Measurements from ENCODE around the gene GPR35.

The GPR35 gene

DNA sequence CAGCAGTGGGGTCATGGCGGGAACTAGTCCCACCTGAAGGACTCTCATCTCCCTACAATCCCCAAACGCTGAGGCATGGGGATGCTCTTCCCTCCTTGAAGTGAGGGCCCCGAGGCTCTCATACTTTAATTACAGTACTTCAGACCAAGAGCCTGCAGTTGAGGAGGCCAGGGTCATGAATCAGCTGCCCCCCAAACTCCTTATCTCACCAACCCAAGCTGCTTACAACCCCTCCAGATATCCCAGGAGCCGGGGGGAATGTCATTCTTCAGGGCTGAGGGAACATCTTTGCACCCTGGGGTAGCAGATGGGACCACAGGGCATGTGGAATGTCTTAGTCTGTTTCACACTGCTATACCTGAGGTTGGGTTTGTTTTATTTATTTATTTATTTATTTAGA is 41.5 kb upstream of the GPR35 start:
- TF ChIP-seq, protein P1, sequence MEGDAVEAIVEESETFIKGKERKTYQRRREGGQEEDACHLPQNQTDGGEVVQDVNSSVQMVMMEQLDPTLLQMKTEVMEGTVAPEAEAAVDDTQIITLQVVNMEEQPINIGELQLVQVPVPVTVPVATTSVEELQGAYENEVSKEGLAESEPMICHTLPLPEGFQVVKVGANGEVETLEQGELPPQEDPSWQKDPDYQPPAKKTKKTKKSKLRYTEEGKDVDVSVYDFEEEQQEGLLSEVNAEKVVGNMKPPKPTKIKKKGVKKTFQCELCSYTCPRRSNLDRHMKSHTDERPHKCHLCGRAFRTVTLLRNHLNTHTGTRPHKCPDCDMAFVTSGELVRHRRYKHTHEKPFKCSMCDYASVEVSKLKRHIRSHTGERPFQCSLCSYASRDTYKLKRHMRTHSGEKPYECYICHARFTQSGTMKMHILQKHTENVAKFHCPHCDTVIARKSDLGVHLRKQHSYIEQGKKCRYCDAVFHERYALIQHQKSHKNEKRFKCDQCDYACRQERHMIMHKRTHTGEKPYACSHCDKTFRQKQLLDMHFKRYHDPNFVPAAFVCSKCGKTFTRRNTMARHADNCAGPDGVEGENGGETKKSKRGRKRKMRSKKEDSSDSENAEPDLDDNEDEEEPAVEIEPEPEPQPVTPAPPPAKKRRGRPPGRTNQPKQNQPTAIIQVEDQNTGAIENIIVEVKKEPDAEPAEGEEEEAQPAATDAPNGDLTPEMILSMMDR (IDR thresholded peaks at IDR 0.05; ENCODE audit: low read depth, low read length), result no peak
- Histone ChIP-seq H3K9me3 (ENCODE audit: severe bottlenecking) (no peaks in the 10 kb centered on the region), H3K4me3 (ENCODE audit: low read depth, low read length) (no peak overlapping the region), H3K27me3 (ENCODE audit: insufficient read depth, low read depth, severe bottlenecking) (no peaks in the 10 kb centered on the region), H3K36me3 (peaks cover 8% of the 10 kb centered on the region), H3K27ac (peak overlapping the region; percentile 98)
- no peak for DNase-seq

DNA sequence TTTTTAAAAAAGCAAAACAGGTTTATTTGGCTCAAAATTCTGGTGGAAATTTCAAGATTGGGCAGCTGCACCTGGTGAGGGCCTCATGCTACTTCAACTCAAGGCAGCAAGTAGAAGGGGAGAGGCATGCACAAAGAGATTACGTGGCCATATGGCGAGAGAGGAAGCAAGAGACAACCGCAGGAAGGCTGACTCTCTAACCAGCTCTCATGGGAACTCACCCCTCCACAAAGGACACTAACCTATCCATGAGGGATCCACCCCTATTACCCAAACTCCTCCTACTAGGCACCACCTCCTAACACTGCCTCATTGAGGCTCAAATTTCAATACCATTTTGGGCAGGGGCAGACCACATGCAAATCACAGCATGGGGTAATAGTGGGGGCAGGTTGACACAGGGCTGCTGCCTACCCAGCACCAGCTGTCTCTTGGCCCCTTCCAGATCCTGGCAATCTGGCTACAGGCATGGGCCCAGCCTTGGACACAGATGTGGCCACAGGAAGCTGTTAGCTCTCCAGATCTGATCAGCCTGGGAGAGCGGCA is 40.7 kb upstream of the GPR35 start:
- Histone ChIP-seq H3K36me3 (peaks cover 12% of the 10 kb centered on the region), H3K27me3 (ENCODE audit: insufficient read depth, low read depth, severe bottlenecking) (no peaks in the 10 kb centered on the region), H3K27ac (peak overlapping the region; percentile 98), H3K9me3 (ENCODE audit: severe bottlenecking) (no peaks in the 10 kb centered on the region), H3K4me3 (ENCODE audit: low read depth, low read length) (peak overlapping the region; percentile 89; the same call in 1 of the 2 replicates)
- DNase-seq, result peak; percentile 75
- TF ChIP-seq, protein P1 (IDR thresholded peaks at IDR 0.05; ENCODE audit: low read depth, low read length), result no peak

DNA sequence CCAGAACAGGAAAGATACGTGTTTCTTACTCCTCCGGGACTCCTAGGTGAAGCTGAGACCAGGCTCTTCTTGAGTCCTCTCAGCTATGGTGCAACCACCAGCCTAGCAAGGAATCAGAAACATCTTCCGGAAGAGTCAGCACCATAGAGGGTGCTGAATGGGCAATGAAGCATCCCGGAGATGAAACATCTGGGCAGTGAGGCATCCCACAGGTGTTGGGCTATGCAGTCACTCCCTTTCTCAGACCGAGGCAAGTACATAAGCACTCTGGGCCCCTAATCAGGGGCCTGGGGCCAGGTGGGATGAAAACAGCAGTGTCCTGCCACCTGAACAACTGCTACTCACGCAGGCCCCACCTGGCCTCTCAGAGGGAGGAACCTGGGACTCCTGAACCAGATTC is 40.2 kb upstream of the GPR35 start:
- Histone ChIP-seq H3K27ac (peak overlapping the region; percentile 98), H3K4me3 (ENCODE audit: low read depth, low read length) (peak overlapping the region; percentile 89)
- TF ChIP-seq, protein P1 (IDR thresholded peaks at IDR 0.05; ENCODE audit: low read depth, low read length), result no peak

DNA sequence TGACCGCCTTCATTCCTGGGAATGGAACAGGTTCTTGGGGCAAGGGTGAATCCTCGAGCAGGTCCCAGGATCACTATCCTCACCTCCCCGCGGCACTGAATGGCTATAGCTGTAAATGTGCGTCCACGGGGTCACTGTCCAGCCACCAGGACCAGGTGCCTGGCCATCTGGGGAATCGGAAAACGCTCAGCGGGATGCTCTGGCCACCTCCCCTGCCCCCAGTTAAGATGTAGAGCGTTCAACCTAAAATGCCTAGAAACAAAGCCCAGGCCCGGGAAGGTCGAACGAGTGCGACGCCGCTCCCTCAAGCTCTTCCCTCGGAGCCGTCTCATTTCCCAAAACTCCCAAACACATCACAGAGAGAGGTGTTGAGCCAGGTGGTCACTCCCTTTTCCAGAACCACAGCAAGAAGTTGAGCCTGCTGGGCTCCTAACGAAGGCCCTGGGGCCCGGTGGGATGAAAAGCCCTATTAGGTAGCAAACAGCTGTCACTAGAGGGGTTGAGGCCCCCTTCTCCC is 39.5 kb upstream of the GPR35 start:
- no peaks in the 10 kb centered on the region for H3K27me3 ChIP-seq (ENCODE audit: insufficient read depth, low read depth, severe bottlenecking)
- H3K27ac ChIP-seq, result peak overlapping the region; percentile 98
- H3K36me3 ChIP-seq, result peaks cover 19% of the 10 kb centered on the region
- TF ChIP-seq, protein P1 (IDR thresholded peaks at IDR 0.05; ENCODE audit: low read depth, low read length), result no peak
- no peaks in the 10 kb centered on the region for H3K9me3 ChIP-seq (ENCODE audit: severe bottlenecking)
- no peak for DNase-seq
- peak overlapping the region; percentile 89 for H3K4me3 ChIP-seq (ENCODE audit: low read depth, low read length)

More for the DNA sequence above, 40.2 kb upstream of the GPR35 start:
- Histone ChIP-seq H3K9me3 (ENCODE audit: severe bottlenecking) (no peaks in the 10 kb centered on the region), H3K36me3 (peaks cover 16% of the 10 kb centered on the region), H3K27me3 (ENCODE audit: insufficient read depth, low read depth, severe bottlenecking) (no peaks in the 10 kb centered on the region)
- DNase-seq, result no peak

DNA sequence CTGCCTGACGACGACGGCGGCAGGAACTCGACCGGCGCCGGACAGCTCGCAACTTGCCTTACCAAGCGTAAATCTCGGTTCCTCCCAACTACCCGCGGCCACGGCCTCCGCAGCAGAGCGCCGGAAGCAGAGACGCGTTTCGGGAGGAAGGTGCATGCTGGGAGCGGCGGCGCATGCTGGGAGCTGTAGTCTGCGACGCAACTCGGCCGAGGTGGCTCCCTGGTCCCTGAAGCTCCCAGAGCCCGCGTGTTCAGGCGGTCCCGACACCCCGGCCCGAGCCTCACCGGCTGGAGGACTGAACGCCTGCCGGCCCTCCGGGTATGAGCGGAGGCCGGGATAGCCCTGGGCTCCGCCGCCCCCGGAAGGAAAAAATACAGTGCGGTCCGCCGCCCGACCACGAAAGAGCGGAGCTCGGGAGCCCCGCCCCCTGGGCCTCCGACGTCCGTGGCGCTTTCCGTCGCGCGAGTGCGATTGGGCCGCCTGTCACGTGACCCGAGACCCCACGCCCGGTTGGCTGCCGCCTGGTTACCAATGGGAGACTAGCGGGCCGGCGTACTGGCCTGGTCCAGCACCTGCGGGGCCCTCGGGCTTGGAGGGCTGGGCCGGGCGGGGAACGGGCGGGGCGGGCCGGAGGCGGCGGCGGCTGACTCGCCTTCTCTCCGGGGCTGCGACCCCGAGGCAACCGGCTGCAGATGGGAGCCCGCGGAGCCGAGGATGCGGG is 38.9 kb upstream of the GPR35 start, which contains the start of gene CAPN10:
Gene CAPN10 (plus strand): TSS at position 537 of the 721 bp plus-strand sequence. CDS start 178 bp downstream, at position 715.
- peak; percentile 98 for DNase-seq
- Histone ChIP-seq H3K4me3 (ENCODE audit: low read depth, low read length) (peak within 1 kb of the TSS; percentile 89), H3K27me3 (ENCODE audit: insufficient read depth, low read depth, severe bottlenecking) (no peaks in the 10 kb centered on the region), H3K27ac (peak within 1 kb of the TSS; percentile 98), H3K9me3 (ENCODE audit: severe bottlenecking) (no peaks in the 10 kb centered on the region), H3K36me3 (peaks cover 21% of the 10 kb centered on the region)
- TF ChIP-seq, protein P1 (IDR thresholded peaks at IDR 0.05; ENCODE audit: low read depth, low read length), result no peak

All from WERI-Rb-1 (cell line).